ENCODE results near the gene CUZD1. TPM values are rescaled to one million over a fixed set of nuclear protein-coding genes. Genes with fewer than 3 reads are reported as not detected.

The CUZD1 gene
- total RNA-seq (2022; extraction: Qiagen RNA extraction; ENCODE audit: low read depth): 0.94 to 1.9 TPM (median 1.3 TPM) in 5 replicates

GRCh38 chr10:122845783-122846332 lies at the start of gene CUZD1:
CUZD1 (minus strand) TSS chr10:122845857; CDS start chr10:122845843, 14 bp downstream.

DNA sequence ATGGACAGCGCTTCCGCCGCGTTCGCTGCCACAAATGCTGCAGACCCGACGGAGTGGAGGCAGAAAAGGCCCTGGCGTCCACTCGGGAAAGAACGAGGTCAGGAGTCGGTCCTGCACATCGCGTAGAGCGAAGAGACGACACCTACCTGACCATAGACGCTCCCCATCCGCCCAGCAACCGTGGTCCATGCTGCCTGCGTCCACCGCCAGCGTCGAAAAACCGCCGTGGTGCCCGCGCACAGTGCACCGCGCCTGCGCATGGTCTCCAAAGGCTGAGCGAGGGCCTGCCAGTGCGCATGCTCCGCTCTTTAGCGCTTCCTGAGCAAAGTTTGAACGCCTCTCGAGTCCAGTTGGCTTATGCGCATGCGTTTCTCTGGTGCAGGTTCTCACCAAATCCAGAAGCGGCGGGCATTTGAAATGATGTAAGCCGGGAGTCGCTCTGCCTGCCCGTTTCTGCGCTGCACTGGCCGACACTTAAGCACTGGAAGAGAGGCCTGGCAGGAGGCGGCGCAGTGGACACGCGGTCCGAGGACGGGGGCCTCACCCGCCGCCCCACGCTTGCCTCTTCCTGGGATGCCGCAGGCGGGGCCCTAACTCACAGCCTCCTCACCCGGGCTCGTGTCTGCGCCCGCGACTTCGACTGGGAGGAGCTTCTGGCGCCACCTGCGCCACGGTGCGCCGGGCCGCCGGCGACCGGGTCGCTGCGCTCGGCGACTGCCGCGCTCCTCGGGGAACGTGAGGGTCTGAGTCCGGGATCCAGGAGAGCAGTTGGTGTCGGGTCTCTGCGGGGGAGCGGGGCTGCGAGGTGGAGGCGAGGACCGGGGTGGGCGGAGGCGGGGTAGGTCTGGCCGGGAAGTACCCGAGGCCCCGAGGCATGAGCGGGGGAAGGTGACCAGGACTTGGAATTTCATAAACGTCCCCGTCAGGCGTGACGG lies 33.9 kb upstream of the CUZD1 start, which contains the start of gene FAM24B:
TSS of gene FAM24B (minus strand) at position 243 of the 935 bp plus-strand sequence. CDS start 29,066 bp downstream, outside the sequence.

Other genes with a start within 250 kb of the CUZD1 start
- gene C10orf120, start 146.0 kb downstream of the CUZD1 start, total RNA-seq (2022; extraction: Qiagen RNA extraction; ENCODE audit: low read depth): not detected in 5 replicates
- gene FAM24B, start 33.7 kb upstream of the CUZD1 start, total RNA-seq (2022; extraction: Qiagen RNA extraction; ENCODE audit: low read depth): 12.4 to 16.3 TPM (median 13.5 TPM) in 5 replicates
- gene FAM24A, start 64.8 kb upstream of the CUZD1 start, total RNA-seq (2022; extraction: Qiagen RNA extraction; ENCODE audit: low read depth): not detected in 5 replicates
- gene C10orf88, start 108.4 kb upstream of the CUZD1 start, total RNA-seq (2022; extraction: Qiagen RNA extraction; ENCODE audit: low read depth): 8.4 to 10.6 TPM (median 10.2 TPM) in 5 replicates
- gene PSTK, start 134.5 kb upstream of the CUZD1 start, total RNA-seq (2022; extraction: Qiagen RNA extraction; ENCODE audit: low read depth): 3.3 to 5.8 TPM (median 4.6 TPM) in 5 replicates
- 5.4 to 7.6 TPM (median 6.6 TPM) in 5 replicates for gene IKZF5, start 162.9 kb upstream of the CUZD1 start, total RNA-seq (2022; extraction: Qiagen RNA extraction; ENCODE audit: low read depth)
- gene ACADSB, start 163.1 kb upstream of the CUZD1 start, total RNA-seq (2022; extraction: Qiagen RNA extraction; ENCODE audit: low read depth): 6.8 to 10.4 TPM (median 9.2 TPM) in 5 replicates

Data from A549 treated with DMSO at 1 μM for 4 hours (cell line).